Measurements from ENCODE around the gene TMEM132C.
"Not testable (repeated sequence)": the region's sequence is repeated elsewhere in the genome, so short reads cannot be mapped to it uniquely, and the experiment has no call there.

The TMEM132C gene

DNA sequence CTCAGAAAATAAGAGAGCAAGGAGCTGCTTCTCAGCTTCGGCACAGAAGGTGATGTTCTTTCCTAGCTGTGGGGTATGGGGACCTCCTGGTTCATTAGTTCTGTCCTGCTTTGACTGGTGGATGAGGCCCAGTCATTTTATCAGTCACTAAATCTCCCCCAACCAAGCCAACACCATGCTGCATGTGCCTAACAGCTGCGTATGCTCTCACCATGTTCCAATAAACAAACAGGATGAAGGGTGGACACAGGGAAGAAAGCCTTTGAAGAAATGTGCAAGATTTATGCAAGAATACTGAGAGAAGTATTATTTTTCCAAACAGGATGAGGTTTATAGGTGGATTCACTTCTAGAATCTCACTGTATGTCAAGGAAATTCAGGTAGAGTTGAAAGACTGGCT is 156.2 kb downstream of the TMEM132C start:
- FAIRE-seq: no peak

DNA sequence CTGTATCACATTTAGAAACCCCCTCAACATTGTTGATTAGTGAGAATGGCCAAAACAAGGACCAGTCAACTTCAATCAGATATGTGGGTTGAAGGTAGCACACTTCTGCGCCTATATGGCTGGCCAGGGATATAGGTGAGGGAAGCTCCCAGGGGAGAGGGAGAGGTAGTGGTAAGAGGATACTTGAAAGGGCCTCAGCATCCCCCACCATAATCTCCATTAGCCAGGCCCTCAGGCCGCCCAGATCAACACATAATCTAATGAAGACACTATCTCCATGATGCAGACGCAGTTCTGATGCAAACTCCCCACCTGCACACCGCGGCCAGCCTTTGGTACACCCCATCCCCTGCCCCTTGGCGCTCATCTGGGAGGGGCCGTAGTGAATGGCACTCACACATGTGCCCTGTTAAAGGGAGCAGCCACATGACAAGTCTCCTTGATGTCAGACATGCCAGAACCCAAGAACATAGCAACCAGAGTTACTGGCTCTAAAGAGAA is 158.0 kb downstream of the TMEM132C start:
- FAIRE-seq: no peak

DNA sequence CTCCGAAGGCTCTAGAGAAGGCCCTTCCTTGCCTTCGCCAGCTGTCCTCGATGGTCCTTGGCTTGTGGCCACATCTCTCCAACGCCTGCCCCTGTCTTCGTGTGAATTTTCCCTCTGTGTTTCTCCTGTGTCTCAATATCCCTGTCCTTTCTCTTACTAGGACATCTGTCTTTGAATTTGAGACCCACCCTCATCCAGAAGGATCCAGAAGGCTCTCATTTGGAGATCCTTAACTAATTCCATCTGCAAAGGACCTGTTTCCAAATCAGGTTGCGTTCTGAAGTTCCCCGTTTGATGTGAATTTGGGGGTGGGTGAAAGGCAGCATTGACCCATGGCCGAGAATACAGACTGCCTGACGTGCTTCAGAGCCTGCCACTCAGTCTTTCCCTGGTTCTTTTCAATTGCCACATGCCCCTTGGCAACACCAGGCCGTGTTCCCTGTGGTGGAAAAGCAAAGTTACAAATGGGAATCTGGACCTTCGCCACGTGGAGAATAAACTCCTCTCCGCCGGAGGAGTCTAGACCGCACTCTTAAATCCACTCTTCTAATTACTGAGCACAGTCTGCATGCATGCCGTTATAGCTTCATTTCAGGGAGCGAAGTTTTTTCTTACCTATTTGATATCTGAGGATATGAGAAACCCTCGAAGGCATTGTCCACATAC is 158.8 kb downstream of the TMEM132C start:
- no peak for FAIRE-seq

DNA sequence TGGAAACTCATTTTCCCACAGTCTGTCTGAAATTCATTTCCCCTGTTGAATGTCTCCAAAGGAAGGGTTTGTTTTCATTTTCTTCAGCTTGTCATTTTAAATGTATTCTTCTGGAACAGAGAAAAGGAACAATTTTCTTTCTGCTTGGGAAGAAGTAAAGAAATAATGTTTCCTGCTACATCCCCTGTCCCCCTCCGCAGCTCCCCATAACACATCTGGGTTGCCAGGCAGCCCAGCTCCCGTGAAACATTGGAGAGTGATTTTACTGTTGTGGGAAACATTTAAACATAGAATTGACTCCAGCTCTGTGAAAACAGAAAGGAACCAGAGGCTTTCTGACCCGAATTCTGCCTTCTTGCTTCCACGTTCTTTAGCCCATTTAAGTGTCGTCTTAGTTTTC is 159.5 kb downstream of the TMEM132C start:
- FAIRE-seq: no peak

DNA sequence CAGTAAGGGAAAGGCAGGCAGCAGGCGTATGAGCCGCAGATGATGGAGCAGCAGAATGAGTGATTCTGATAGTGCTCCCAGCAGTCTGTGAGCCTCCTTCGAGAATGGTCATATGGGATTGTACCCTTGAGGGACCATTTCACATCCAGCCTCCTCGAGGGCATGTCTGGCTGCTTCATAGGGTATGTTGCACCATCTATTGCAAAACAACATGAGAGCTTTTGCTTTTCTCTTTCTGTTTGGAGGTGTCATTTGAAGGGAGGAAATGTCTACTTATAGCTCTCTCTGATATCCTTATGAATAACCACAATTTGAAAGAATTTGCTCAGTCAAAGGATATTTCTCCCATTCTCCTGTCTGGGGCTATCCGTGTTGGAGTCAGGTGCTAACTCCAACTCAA is 172.8 kb downstream of the TMEM132C start:
- FAIRE-seq: no peak

DNA sequence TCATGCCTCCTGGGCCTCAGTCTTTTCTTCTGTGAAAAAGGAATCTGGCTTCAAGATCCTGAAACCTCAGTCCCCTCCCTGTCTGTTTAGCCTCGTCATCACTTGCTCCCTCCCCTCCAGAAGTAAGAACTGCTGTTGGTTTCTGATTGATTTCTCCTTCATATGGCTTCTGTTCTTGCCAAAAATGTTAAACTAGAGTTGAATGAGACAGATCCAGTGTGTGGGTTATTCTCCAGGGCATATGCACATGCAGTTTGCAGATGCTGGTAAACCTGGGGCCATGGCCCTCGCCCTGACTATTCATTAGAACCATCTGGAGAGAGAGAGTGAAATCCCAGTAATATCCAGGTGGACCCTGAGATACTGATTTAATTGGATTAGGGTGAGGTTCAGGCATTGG is 175.1 kb downstream of the TMEM132C start:
- FAIRE-seq: no peak

DNA sequence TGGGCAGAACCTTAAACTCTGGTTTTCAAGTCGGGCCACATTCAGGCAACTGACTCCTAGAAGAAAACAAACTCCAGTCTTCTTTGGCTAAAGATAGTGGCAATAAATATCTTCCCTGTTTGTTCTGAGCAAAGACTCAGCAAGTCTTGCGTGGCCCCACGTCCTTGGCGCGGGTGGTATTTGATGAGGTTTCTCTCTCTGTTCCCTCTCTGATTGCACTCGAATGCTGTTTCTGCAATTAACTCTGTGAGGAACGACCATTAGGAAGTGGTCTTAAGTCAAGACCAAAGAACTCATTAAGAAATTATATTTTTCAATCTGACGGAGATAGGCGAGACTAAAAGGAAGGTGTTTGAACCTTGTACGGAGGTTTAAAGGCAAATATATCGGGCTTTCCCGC is 177.6 kb downstream of the TMEM132C start:
- FAIRE-seq: no peak

DNA sequence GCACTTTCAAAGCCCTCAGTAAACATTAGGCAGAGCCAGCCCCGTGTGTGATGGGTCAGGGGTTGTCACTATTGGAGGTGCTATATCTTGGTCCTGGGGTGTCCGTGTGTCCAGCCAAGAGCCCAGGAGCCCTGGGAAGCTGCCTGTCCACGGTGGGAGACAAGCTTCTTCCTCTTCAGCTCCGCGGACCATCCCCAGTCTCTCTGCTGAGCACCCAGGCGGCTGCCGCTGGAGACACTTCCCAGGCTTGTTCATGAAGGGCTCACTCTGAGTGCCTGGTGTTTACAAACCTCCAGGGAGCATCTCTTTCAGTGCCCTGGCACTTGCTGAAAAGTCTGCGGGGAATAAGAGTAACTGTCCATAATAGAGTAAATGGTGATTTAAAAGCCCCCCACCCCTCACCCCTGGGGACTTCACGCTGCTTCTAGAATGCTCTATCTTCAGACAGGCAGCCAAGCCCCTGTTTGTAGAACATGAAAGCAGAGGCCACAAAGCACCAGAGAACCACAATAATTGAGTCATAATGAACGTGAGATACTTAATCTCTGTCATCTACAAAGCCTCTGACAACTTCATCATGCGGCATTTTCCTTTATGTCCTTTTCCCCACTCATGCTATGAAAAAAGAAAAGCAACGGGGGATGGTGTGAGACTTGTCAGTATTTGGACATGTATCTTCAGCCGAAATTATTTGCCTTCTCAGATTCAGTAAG is 178.6 kb downstream of the TMEM132C start:
- no peak for FAIRE-seq

DNA sequence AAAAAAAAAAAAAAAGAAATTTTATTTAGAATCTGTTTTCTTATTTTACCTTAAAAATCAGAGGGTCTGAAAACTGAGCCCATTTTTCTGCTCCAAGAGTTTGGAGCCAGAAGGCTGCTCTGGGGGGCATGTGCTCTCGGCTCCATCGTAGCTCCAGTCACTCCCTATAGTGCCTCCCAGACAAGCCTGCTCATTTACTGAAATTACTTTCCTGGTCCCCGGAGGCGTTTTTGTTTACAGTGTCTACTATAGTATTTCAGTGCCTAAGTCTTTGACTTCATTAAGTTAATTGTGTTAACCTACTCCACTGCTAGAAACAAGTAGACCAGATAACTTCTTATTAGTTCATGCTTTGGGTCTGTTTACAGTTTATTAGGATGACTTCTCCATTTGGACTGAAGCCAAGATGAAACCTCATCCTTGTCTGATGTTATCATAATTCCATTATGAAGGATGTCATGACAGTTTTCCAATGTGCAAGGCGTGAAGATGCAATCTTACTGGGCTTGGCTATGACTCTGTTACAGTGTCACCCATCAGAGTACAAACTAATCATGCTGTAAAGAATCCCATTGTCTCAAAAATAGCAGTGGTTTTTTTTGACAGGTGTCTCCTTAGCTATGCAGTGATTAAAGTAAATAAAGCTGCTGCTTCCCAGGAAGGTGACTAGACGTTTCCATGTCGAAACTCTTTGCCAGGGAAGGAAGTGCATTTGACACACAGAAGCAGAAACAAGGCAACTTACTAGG is 182.3 kb downstream of the TMEM132C start:
- no peak for FAIRE-seq

DNA sequence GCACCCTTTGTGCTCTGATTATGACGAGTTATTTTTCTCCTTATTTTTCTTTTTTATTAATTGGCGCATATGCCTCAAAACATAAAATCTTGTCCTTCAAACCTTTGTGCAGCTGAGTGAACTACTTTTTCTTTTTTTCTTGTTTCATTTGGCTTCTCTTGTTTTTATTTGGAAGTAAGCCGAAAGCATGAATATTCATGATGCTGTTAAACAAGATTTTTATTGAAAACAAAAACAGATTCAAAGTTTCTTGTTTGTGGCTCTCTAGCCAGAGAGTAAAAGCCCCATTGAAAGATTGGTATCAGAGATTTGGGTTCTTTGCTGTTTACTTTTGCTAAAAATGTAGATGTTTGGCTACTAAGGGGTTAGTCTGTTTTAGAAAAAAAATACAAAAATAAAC is 183.8 kb downstream of the TMEM132C start:
- no peak for FAIRE-seq

DNA sequence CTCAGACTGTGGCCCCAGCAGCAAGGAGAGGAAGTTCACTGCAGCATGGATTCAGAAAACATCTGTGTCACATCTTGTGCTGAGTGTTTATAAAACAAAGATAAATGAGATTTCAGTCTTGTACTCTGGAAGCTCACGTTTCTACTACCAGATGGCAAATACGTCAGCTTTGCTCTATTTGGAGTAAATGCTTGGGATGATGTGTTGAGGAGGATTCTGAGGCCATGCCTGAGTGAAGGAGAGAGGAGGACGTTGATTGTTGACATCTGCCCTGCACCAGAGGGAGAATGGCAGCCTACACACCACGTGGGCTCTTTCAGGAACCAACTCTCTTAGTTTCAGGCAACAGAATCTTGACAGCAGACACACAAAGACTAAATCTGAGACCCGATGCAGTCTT is 188.9 kb downstream of the TMEM132C start:
- FAIRE-seq: no peak

DNA sequence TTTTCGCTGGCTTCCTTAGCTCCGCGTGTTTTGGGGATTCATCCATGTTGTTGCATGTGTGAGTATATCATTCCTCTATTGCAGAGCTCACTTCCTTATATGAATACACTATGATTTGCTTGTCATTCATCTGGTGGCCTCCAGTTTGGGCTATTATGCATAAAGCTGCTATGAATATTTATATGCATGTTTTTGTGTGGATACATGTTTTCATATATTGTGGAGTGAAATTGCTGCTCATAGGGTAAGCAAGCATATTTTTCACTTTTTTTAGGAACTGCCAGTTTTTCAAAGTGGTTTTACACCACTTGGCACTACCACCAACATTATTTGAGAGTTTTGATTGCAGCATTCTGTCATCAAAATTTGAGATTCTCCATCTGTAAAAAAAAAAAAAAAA is 190.0 kb downstream of the TMEM132C start:
- FAIRE-seq: no peak

DNA sequence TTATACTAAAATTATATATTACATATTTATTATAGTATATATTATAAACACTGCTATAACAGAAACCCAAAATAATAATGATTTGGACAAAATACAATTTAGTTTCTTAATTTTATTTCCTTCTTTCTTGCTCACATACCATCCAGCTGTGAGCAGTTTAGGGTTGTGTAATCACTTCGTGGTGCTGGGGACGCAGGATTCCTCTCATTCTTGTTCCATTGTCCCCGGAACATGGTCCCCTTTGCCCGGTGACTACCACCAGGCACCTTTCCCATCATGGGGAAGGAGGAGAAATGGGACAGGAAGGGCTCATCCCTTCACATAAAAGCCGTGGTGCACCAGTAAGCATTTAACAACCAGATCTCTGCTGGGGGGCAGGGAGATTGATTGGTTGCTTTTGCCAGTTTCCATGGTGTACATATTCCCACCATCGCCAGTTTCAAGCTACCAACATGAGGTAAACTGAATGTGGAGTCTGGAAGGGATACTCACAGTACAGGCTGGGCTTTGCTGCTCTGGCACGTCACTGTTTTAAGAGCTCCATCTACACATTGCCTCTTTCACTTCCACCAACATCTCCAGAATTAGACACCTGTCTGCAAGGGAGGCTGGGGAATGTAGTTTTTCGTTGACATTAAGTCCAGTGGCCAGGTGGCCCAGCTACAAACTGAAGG is 191.5 kb downstream of the TMEM132C start:
- no peak for FAIRE-seq

DNA sequence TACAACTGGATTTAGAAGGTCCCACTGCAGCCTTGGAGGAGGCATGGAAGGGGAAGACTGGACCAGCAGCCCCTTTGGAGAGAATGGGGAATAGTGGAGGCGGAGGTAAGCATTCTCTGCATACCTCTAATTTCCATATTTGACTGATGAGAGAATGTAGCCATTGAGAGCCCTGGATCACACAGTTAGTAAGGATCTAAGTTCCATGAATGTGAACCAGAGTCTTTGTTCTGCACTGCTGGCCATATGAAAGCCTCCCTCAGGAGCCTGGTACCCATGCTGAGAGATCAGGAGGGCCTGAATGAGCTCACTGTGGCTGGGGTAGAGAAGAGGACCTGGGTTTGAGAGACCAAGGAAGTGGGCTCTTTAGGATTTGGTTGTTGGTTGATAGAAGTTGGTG is 192.1 kb downstream of the TMEM132C start:
- no peak for FAIRE-seq

DNA sequence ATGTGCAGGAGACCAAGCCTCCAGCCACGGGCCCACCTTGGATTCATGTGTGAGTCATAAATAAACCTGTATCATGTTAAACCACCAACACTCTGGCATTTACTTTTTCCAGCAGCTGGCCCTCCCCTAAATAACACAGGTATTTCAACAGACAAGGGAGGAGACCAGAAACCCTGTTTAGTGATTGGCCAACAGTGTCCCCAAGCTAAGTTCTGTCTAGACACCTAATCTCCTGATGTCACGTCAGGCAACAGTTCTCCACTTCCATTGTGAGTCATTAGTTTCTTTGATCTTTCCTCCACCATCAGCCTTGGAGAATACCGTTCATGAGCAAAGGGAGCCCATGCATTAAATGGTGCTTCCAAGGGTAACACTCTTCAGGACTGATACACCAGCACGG is 196.9 kb downstream of the TMEM132C start:
- no peak for FAIRE-seq

DNA sequence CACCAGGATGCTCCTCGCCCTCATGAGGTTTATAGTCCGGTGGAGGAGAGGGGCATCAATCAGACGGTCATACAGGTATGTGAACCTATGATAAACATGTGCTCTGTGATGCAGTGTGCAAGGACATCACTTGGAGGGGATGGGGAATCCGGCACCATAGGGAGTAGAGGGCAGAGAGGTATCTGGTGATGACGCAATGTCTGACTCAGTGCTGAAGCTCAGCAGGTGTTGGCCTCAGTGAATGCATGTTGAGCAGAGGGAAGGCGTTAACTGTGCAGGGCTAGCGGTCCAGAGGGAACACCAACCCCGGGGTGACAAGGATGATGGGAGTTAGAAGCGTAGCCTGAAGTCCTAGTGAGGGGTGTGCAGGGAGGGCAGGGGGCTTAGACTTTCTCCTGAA is 200.9 kb downstream of the TMEM132C start:
- FAIRE-seq: no peak

DNA sequence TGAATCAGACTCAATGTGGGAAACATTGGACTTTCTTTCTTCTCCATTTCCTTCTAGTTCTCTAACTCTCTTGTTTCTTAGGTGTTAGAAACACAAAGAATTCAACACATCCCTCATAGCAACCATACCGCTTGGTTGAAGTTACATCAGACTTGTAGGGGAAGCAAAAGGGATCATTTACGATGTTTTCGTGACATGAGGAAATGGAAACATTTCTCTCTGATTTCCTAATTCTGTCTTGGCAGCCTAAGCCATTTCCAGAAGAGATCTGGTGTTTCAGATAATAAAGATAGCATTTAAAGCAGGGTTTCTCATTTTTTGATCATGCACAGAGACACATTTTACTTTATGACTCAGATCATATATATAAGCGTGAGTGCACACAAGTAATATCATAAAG is 202.0 kb downstream of the TMEM132C start:
- FAIRE-seq: no peak

DNA sequence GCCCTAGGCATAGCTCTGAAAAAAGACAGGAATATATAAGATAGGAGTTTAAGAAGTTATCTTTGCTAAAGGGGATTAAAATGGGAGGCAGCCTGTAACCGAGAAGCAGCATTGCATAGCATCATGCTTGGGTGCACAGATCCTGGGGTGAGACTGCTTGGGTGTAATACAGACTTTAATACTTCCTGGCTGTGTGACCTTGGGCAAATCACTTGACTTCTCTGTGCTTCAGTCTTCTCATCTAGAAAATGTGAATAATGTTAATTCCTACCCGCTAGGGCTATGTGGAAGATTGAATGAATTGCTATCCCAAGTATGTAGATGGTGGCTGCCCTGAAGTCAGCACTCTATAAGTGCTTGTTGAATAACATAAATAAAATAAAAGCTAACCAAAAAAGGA is 204.5 kb downstream of the TMEM132C start:
- FAIRE-seq: no peak

DNA sequence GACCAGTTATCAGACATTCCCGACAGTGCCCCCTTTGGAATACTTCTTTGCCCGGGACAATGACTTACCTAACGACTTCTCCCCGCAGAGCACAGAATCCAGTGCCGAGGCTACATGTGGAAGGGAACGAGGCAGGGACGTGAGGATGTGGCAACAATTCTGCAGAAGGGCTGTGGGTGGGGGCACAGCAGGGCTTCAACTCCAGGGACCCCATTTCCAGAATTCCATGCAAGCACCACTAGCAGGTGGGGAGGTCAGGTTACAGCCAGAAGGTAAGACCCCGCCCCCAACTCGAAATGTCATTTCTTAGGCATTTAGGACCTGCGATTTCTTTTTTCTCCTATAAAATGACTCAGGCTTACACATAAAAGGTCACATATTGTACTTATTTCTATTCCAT is 207.9 kb downstream of the TMEM132C start:
- no peak for FAIRE-seq

DNA sequence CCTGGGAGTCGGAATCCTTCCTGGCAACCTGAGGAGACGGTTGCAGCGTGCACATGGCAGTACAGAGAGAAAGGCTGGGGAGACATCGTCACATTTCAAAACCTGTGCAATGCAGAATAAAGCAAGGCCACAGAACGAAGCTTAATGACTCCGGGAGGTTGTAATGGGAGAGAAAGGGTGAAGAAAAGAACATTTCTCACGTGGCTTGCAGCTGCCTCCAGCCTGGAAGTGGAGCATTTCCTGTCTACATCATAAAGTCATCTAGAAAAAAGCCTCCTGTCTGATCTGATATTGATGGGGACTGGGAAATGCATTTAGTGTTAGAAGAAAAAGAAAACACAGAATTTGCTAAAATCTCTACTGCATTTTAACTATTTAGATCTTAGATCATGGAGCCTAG is 209.3 kb downstream of the TMEM132C start:
- FAIRE-seq: no peak

DNA sequence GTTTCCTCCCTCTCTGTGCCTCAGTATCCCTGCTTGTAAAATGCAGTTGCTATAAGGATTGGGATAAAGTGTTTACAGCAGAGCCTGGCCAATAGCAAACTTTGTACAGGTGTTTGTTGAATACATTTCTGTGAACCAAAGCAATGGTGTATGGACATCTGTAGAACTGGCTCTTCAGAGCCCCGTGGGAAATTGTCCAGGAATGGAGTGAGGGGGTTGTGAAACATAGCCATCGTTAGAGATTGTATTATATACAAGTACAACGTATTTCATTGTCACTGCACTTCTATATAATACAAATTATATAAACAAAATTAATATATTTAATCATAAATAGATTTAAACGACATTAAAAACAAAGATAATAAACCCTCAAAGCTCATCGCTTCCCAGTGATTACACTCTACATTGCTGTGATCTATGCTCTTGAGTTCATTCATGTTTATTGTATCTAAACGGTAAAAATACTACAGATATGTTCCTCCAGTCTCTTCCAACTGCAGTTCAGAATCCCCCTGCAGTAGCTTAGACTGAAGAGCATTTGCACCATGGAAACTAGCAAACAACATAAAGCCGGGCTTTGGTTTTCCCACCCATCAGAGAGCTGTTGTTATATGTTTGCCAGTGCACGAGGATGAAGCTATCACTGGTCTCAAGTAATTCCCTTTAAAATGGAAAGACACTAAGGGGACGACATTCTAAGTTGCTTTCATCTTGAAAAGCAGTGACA is 216.7 kb downstream of the TMEM132C start:
- no peak for FAIRE-seq

DNA sequence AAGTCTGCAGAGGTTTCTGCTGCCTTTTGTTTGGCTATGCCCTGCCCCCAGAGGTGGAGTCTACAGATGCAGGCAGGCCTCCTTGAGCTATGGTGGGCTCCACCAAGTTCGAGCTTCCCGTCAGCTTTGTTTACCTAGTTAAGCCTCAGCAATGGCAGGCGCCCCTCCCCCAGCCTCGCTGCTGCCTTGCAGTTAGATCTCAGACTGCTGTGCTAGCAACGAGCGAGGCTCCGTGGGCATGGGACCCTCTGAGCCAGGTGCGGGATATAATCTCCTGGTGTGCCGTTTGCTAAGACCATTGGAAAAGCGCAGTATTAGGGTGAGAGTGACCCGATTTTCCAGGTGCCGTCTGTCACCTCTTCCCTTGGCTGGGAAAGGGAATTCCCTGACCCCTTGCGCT is 230.4 kb downstream of the TMEM132C start:
- FAIRE-seq: not testable (repeated sequence)

DNA sequence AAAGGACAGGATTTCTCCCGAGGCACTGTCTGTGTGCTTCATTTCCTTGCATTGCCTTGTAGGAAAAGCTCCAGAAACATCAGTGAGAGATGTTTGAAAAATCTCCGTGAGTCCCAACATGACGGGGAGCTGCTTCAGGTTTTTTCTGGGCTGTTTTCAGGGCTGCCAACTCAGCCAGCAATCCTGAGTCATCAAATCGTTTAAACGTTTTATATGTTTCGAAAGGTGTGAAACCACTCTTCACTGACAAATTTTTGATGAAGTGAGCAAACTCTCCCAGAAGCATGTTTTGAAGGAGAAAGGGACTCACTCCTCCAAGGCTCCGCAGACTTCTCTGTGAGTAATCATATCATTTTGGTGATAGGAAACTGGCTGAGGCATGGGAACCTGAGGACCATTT is 240.5 kb downstream of the TMEM132C start:
- FAIRE-seq: no peak

Measured in A204.1 (cell line).